Activated CD8-positive, alpha-beta memory T cell treated with anti-CD3 and anti-CD28 coated beads, Interleukin-2, amount 50 U/mL, for 4 hours (primary cell): ENCODE results near the gene POMZP3.
"Not testable (repeated sequence)": the region's sequence is repeated elsewhere in the genome, so short reads cannot be mapped to it uniquely, and the experiment has no call there.

Experiments used
- DNase-seq: peaks from one replicate; pipeline ENCODE4 v3.0.0-alpha.2; 2020

POMZP3 gene

GRCh38 chr7:76626989-76627642, at the start of gene POMZP3:
TSS of gene POMZP3 (minus strand) at chr7:76627279. CDS start at chr7:76626064, 1,215 bp downstream.
- peak; percentile 41 for DNase-seq

- not testable (repeated sequence) for DNase-seq
These were observed 48.7 kb upstream of the POMZP3 start for GRCh38 chr7:76675783-76676182.

GRCh38 chr7:76673346-76673745, 46.3 kb upstream of the POMZP3 start:
- DNase-seq = not testable (repeated sequence)

GRCh38 chr7:76659212-76659611, 32.1 kb upstream of the POMZP3 start:
- DNase-seq = not testable (repeated sequence)

- not testable (repeated sequence) for DNase-seq
These were observed 29.3 kb upstream of the POMZP3 start for GRCh38 chr7:76656425-76656824.

- DNase-seq = not testable (repeated sequence)
These were observed 15.5 kb upstream of the POMZP3 start for GRCh38 chr7:76642620-76643019.

- DNase-seq = not testable (repeated sequence)
These were observed 10.1 kb upstream of the POMZP3 start for GRCh38 chr7:76637061-76637691.

GRCh38 chr7:76626581-76626980, 498 bp downstream of the POMZP3 start:
- peak; percentile 21 for DNase-seq

GRCh38 chr7:76619439-76620190, 7.5 kb downstream of the POMZP3 start:
- not testable (repeated sequence) for DNase-seq

GRCh38 chr7:76613783-76614182, 13.3 kb downstream of the POMZP3 start:
- not testable (repeated sequence) for DNase-seq

GRCh38 chr7:76612232-76612631, 14.8 kb downstream of the POMZP3 start:
- not testable (repeated sequence) for DNase-seq

- DNase-seq = not testable (repeated sequence)
These were observed 17.2 kb downstream of the POMZP3 start for GRCh38 chr7:76609864-76610263.

- peak; percentile 15 for DNase-seq
These were observed 18.6 kb downstream of the POMZP3 start for GRCh38 chr7:76608469-76608868.

- peak; percentile 55 for DNase-seq
These were observed 21.1 kb downstream of the POMZP3 start for GRCh38 chr7:76606027-76606426.

GRCh38 chr7:76600650-76601049, 26.4 kb downstream of the POMZP3 start:
- not testable (repeated sequence) for DNase-seq

- not testable (repeated sequence) for DNase-seq
These were observed 27.0 kb downstream of the POMZP3 start for GRCh38 chr7:76600116-76600482.

- DNase-seq = not testable (repeated sequence)
These were observed 28.4 kb downstream of the POMZP3 start for GRCh38 chr7:76598590-76599264.

- not testable (repeated sequence) for DNase-seq
These were observed 29.8 kb downstream of the POMZP3 start for GRCh38 chr7:76597288-76597687.

GRCh38 chr7:76592694-76593093, 34.4 kb downstream of the POMZP3 start:
- not testable (repeated sequence) for DNase-seq

GRCh38 chr7:76591602-76592304, 35.3 kb downstream of the POMZP3 start:
- DNase-seq = not testable (repeated sequence)

- DNase-seq = not testable (repeated sequence)
These were observed 36.0 kb downstream of the POMZP3 start for GRCh38 chr7:76591033-76591432.

- DNase-seq = not testable (repeated sequence)
These were observed 38.5 kb downstream of the POMZP3 start for GRCh38 chr7:76588586-76588985.
